Nephron (organoid): Measurements from ENCODE around the gene TBC1D9.

Experiments used
- H3K27ac Mint-ChIP-seq, 3 experiments: 2 replicates each; pipeline ENCODE4 v1.8.0; 2020; ENCODE audit warnings: mixed read lengths in 3 of 3, mild to moderate bottlenecking in 2 of 3, moderate library complexity in 1 of 3
- H3K27me3 Mint-ChIP-seq: 2 replicates; pipeline ENCODE4 v1.8.0; 2021; ENCODE audit warnings: low read depth, mild to moderate bottlenecking, moderate library complexity, mixed read lengths
- H3K36me3 Mint-ChIP-seq: 2 replicates; pipeline ENCODE4 v1.8.0; 2020; ENCODE audit warnings: low read depth, mixed read lengths
- H3K4me1 Mint-ChIP-seq: 2 replicates; pipeline ENCODE4 v1.8.0; 2020; ENCODE audit warnings: mixed read lengths
- H3K4me3 Mint-ChIP-seq, 3 experiments: 2 replicates each; pipeline ENCODE4 v1.8.0; 2020; ENCODE audit warnings: mild to moderate bottlenecking in 3 of 3, mixed read lengths in 3 of 3, moderate library complexity in 2 of 3
- H3K9me3 Mint-ChIP-seq: 2 replicates; pipeline ENCODE4 v1.8.0; 2020; ENCODE audit warnings: mixed read lengths
- CTCF ChIP-seq, 3 experiments: fragments of 200-600 bp; sonication (generic); IDR thresholded peaks; one replicate each; pipeline ENCODE4 v1.5.0; 2021; ENCODE audit warnings: antibody characterized with exemption in 3 of 3; ENCODE audit not compliant: unreplicated experiment in 3 of 3

The TBC1D9 gene

GRCh38 chr4:140603286-140603685 lies 152.9 kb downstream of the TBC1D9 start:
- H3K27me3 Mint-ChIP-seq: peaks cover 7% of the 10 kb centered on the region
- no peaks in the 10 kb centered on the region for H3K4me1 Mint-ChIP-seq
- no peaks in the 10 kb centered on the region for H3K36me3 Mint-ChIP-seq
- no peak overlapping the region for H3K27ac Mint-ChIP-seq
- H3K4me3 Mint-ChIP-seq: no peak overlapping the region
- no peaks in the 10 kb centered on the region for H3K9me3 Mint-ChIP-seq
- TF ChIP-seq CTCF (IDR thresholded peaks at IDR 0.05; ENCODE audit: unreplicated experiment in 3 of 3): no peak

DNA sequence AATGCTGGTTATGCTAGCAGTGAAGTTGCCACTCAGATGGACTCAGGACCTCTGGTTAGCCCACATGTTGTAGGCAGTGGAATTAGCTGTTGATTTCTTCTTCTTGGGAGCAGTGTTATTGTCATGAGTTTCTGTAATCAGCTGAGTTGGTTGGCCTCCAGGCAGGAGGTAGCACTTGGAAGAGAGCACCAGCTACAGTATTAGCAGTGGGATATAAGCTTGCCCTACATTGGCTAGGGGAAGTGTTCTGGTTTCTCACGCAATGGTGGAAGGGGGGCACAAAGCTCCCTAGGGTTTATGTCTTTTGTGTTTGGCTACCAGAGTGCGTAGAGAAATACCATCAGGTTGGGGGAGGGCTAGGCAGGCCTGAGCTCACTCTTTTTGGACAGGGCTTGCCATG lies 153.5 kb downstream of the TBC1D9 start:
- H3K4me3 Mint-ChIP-seq: no peak overlapping the region
- no peak overlapping the region for H3K27ac Mint-ChIP-seq

GRCh38 chr4:140600408-140600807 lies 155.8 kb downstream of the TBC1D9 start:
- no peak for TF ChIP-seq CTCF (IDR thresholded peaks at IDR 0.05; ENCODE audit: unreplicated experiment in 3 of 3)
- Mint-ChIP-seq H3K27me3 (peaks cover 7% of the 10 kb centered on the region), H3K36me3 (no peaks in the 10 kb centered on the region), H3K9me3 (no peaks in the 10 kb centered on the region), H3K27ac (no peak overlapping the region), H3K4me3 (no peak overlapping the region), H3K4me1 (no peaks in the 10 kb centered on the region)

More for the DNA sequence above, 153.5 kb downstream of the TBC1D9 start:
- no peaks in the 10 kb centered on the region for H3K9me3 Mint-ChIP-seq
- H3K36me3 Mint-ChIP-seq: no peaks in the 10 kb centered on the region
- peaks cover 7% of the 10 kb centered on the region for H3K27me3 Mint-ChIP-seq
- no peak for TF ChIP-seq CTCF (IDR thresholded peaks at IDR 0.05; ENCODE audit: unreplicated experiment in 3 of 3)
- H3K4me1 Mint-ChIP-seq: no peaks in the 10 kb centered on the region

DNA sequence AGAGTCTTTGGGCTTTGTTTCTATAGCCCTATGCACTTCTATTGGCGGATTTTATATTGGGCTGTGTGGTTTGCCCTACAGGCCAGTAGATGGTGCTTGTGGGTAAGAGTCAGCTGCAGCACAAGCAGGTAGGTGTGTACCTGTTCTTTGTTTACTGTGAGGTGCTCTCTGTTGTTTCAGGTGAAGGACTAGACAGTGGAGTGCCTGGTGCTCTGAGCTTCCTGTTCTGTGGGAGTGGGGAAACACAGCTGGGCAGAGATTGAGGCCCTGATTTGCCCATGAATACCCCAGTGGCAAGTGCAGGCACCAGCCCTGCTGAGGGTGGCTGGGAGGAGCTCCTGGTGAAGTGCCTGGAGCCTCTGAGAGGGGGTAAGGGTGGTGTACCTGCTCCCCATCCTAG lies 161.1 kb downstream of the TBC1D9 start:
- Mint-ChIP-seq H3K27me3 (peaks cover 6% of the 10 kb centered on the region), H3K4me3 (no peak overlapping the region), H3K4me1 (no peaks in the 10 kb centered on the region), H3K9me3 (peaks cover 13% of the 10 kb centered on the region), H3K27ac (no peak overlapping the region), H3K36me3 (no peaks in the 10 kb centered on the region)
- peak; percentile 15 to 32 (median 25) for TF ChIP-seq CTCF (IDR thresholded peaks at IDR 0.05; ENCODE audit: unreplicated experiment in 3 of 3)

DNA sequence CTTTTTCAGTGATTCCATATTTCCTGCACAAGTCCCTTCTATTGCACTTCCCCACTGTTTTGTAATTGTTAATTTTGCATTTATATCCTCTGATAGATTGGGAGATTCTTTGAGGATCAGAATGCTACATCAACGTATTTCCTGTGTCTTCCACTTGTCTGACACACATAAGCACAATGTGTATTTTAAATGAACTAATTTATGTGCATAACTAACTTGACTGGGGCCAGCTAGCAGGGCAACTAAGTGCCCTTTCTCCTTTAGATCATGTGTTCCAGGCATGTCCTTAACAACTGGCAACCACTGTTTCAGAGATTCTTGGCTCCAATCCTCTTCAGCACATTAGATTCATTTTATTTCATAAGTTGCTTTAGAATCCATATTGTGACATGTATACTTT lies 171.7 kb downstream of the TBC1D9 start:
- Mint-ChIP-seq H3K36me3 (no peaks in the 10 kb centered on the region), H3K4me1 (no peaks in the 10 kb centered on the region), H3K27ac (no peak overlapping the region), H3K4me3 (no peak overlapping the region), H3K27me3 (peaks cover 14% of the 10 kb centered on the region), H3K9me3 (no peaks in the 10 kb centered on the region)
- TF ChIP-seq CTCF (IDR thresholded peaks at IDR 0.05; ENCODE audit: unreplicated experiment in 3 of 3): no peak

- peaks cover 30% of the 10 kb centered on the region for H3K27me3 Mint-ChIP-seq
- H3K27ac Mint-ChIP-seq: no peak overlapping the region
- TF ChIP-seq CTCF (IDR thresholded peaks at IDR 0.05; ENCODE audit: unreplicated experiment in 3 of 3): no peak
- no peaks in the 10 kb centered on the region for H3K4me1 Mint-ChIP-seq
- H3K9me3 Mint-ChIP-seq: no peaks in the 10 kb centered on the region
- H3K4me3 Mint-ChIP-seq: no peak overlapping the region
- H3K36me3 Mint-ChIP-seq: no peaks in the 10 kb centered on the region
These were observed 175.1 kb downstream of the TBC1D9 start for GRCh38 chr4:140581078-140581477.
